HEK293 (cell line): ENCODE data around the gene DLGAP4.
A peak's percentile ranks its signal among the peaks of the same experiment; 100 is the strongest.

ENCODE experiments used
- CTCF ChIA-PET: fragments of 350-600 bp; formaldehyde crosslinking; extraction: SDS; loops from one replicate; lab custom pipeline; 2021; ENCODE audit warnings: antibody characterized with exemption; lab: Yijun Ruan, JAX
- POLR2A ChIA-PET: fragments of 300-600 bp; formaldehyde crosslinking; extraction: SDS; loops from one replicate; lab custom pipeline; 2020; ENCODE audit warnings: antibody characterized with exemption, inconsistent platforms; lab: Yijun Ruan, JAX
- H3K27ac ChIP-seq: fragments of 200-500 bp; sonication (Bioruptor generic); 2 replicates; pipeline ENCODE4 v1.5.1; 2014; ENCODE audit warnings: low read depth, low read length, control low read depth, inconsistent platforms; ENCODE audit errors: extremely low read depth
- H3K36me3 ChIP-seq, 2 experiments: fragments of 200-500 bp in 1 of 2; sonication (Bioruptor generic) in 1 of 2; 1 replicate in 1 of 2; 2 replicates in 1 of 2; pipeline ENCODE4 v1.5.1; 2014 to 2017; ENCODE audit warnings: inconsistent platforms in 2 of 2, low read length in 2 of 2; ENCODE audit not compliant: control insufficient read depth in 2 of 2, insufficient read depth in 1 of 2
- H3K4me1 ChIP-seq: fragments of 200-500 bp; sonication (Bioruptor generic); 2 replicates; pipeline ENCODE4 v1.5.1; 2014; ENCODE audit warnings: mild to moderate bottlenecking, low read length, inconsistent platforms; ENCODE audit not compliant: control insufficient read depth, insufficient read depth
- H3K4me3 ChIP-seq: 2 replicates; pipeline ENCODE4 v1.5.1; 2011; ENCODE audit warnings: low read depth, mild to moderate bottlenecking, control low read depth, low read length, moderate library complexity
- H3K9me3 ChIP-seq: fragments of 200-500 bp; sonication (Bioruptor generic); 2 replicates; pipeline ENCODE4 v1.5.1; 2014; ENCODE audit warnings: low read depth, low read length, inconsistent platforms; ENCODE audit not compliant: control insufficient read depth, insufficient read depth
- IKZF3 ChIP-seq: fragments of 450-650 bp; IDR thresholded peaks from 2 replicates; pipeline ENCODE4 v1.5.0; 2018; ENCODE audit warnings: missing biosample characterization, mild to moderate bottlenecking, missing genetic modification characterization, moderate library complexity
- KLF1 ChIP-seq: fragments of 450-650 bp; formaldehyde crosslinking; IDR thresholded peaks from 2 replicates; pipeline ENCODE4 v1.5.1; 2016; ENCODE audit warnings: missing biosample characterization, missing genetic modification characterization
- MZF1 ChIP-seq: fragments of 450-650 bp; formaldehyde crosslinking; IDR thresholded peaks from 2 replicates; pipeline ENCODE4 v1.5.1; 2017; ENCODE audit warnings: missing biosample characterization, missing genetic modification characterization, borderline replicate concordance
- ZBTB21 ChIP-seq: fragments of 450-650 bp; formaldehyde crosslinking; IDR thresholded peaks from 2 replicates; pipeline ENCODE4 v1.5.1; 2017; ENCODE audit warnings: missing biosample characterization, missing genetic modification characterization
- ZBTB48 ChIP-seq: fragments of 450-650 bp; formaldehyde crosslinking; IDR thresholded peaks from 2 replicates; pipeline ENCODE4 v1.5.1; 2016; ENCODE audit warnings: missing biosample characterization, missing genetic modification characterization
- ZBTB7A ChIP-seq: fragments of 450-650 bp; formaldehyde crosslinking; IDR thresholded peaks from 2 replicates; pipeline ENCODE4 v1.5.1; 2016; ENCODE audit warnings: low read depth, missing biosample characterization, missing genetic modification characterization
- ZFP41 ChIP-seq: fragments of 450-650 bp; formaldehyde crosslinking; IDR thresholded peaks from 2 replicates; pipeline ENCODE4 v1.5.1; 2016; ENCODE audit warnings: missing biosample characterization, missing genetic modification characterization, borderline replicate concordance
- ZFP69B ChIP-seq: fragments of 450-650 bp; formaldehyde crosslinking; IDR thresholded peaks from 2 replicates; pipeline ENCODE4 v1.5.1; 2016; ENCODE audit warnings: missing biosample characterization, missing genetic modification characterization
- ZNF10 ChIP-seq: fragments of 450-650 bp; formaldehyde crosslinking; IDR thresholded peaks from 2 replicates; pipeline ENCODE4 v1.5.1; 2017; ENCODE audit warnings: missing biosample characterization, missing genetic modification characterization
- ZNF112 ChIP-seq: fragments of 450-650 bp; formaldehyde crosslinking; IDR thresholded peaks from 2 replicates; pipeline ENCODE4 v1.5.0; 2017; ENCODE audit warnings: missing biosample characterization, missing genetic modification characterization
- ZNF114 ChIP-seq: fragments of 450-650 bp; formaldehyde crosslinking; IDR thresholded peaks from 2 replicates; pipeline ENCODE4 v1.5.0; 2017; ENCODE audit warnings: missing biosample characterization, missing genetic modification characterization
- ZNF121 ChIP-seq: fragments of 450-650 bp; formaldehyde crosslinking; IDR thresholded peaks from 2 replicates; pipeline ENCODE4 v1.5.1; 2016; ENCODE audit warnings: missing biosample characterization, missing genetic modification characterization
- ZNF175 ChIP-seq: fragments of 450-650 bp; formaldehyde crosslinking; IDR thresholded peaks from 2 replicates; pipeline ENCODE4 v1.5.1; 2016; ENCODE audit warnings: missing biosample characterization, missing genetic modification characterization
- ZNF274 ChIP-seq, 2 experiments: fragments of 200-500 bp in 1 of 2; fragments of 450-650 bp in 1 of 2; sonication (Bioruptor generic) in 1 of 2; formaldehyde crosslinking in 1 of 2; IDR thresholded peaks; 2 replicates each; pipeline versions ENCODE4 v1.5.1 to v1.6.1; 2014 to 2016; ENCODE audit warnings: borderline replicate concordance in 1 of 2, inconsistent platforms in 1 of 2, low read length in 1 of 2, missing biosample characterization in 1 of 2, missing genetic modification characterization in 1 of 2
- ZNF302 ChIP-seq: fragments of 450-650 bp; formaldehyde crosslinking; IDR thresholded peaks from 2 replicates; pipeline ENCODE4 v1.5.1; 2016; ENCODE audit warnings: missing biosample characterization, missing genetic modification characterization, low read depth
- ZNF341 ChIP-seq: fragments of 450-650 bp; formaldehyde crosslinking; IDR thresholded peaks from 2 replicates; pipeline ENCODE4; 2016; ENCODE audit warnings: low read depth, missing biosample characterization, missing genetic modification characterization
- ZNF416 ChIP-seq: fragments of 450-650 bp; formaldehyde crosslinking; IDR thresholded peaks from 2 replicates; pipeline ENCODE4 v1.5.1; 2016; ENCODE audit warnings: missing biosample characterization, missing genetic modification characterization
- ZNF510 ChIP-seq: fragments of 450-650 bp; formaldehyde crosslinking; IDR thresholded peaks from 2 replicates; pipeline ENCODE4 v1.5.1; 2018; ENCODE audit warnings: mild to moderate bottlenecking, missing genetic modification characterization, missing biosample characterization; ENCODE audit not compliant: insufficient replicate concordance
- ZNF555 ChIP-seq: fragments of 450-650 bp; formaldehyde crosslinking; conservative IDR thresholded peaks from 2 replicates; pipeline ENCODE4 v1.5.1; 2017; ENCODE audit warnings: missing biosample characterization, mild to moderate bottlenecking, missing genetic modification characterization, inconsistent platforms
- ZNF558 ChIP-seq: fragments of 450-650 bp; formaldehyde crosslinking; IDR thresholded peaks from 2 replicates; pipeline ENCODE4 v1.5.1; 2016; ENCODE audit warnings: missing biosample characterization, missing genetic modification characterization
- ZNF610 ChIP-seq: fragments of 450-650 bp; formaldehyde crosslinking; IDR thresholded peaks from 2 replicates; pipeline ENCODE4 v1.5.1; 2016; ENCODE audit warnings: missing biosample characterization, missing genetic modification characterization, borderline replicate concordance
- ZNF785 ChIP-seq: fragments of 450-650 bp; formaldehyde crosslinking; IDR thresholded peaks from 2 replicates; pipeline ENCODE4 v1.5.1; 2016; ENCODE audit warnings: missing biosample characterization, missing genetic modification characterization
- ZXDB ChIP-seq: fragments of 450-650 bp; formaldehyde crosslinking; IDR thresholded peaks from 2 replicates; pipeline ENCODE4 v1.5.1; 2016; ENCODE audit warnings: missing biosample characterization, missing genetic modification characterization
- TF ChIP-seq, protein P1 (sequence below): fragments of 450-650 bp; formaldehyde crosslinking; IDR thresholded peaks from 2 replicates; pipeline ENCODE4 v1.5.1; 2017; ENCODE audit warnings: missing biosample characterization, missing genetic modification characterization
- TF ChIP-seq, protein P2 (sequence below): fragments of 450-650 bp; formaldehyde crosslinking; optimal IDR thresholded peaks from 2 replicates; pipeline ENCODE3; 2016; ENCODE audit warnings: missing biosample characterization, mild to moderate bottlenecking, missing genetic modification characterization
- TF ChIP-seq, protein P3 (sequence below): fragments of 450-650 bp; formaldehyde crosslinking; IDR thresholded peaks from 2 replicates; pipeline ENCODE4 v1.5.1; 2016; ENCODE audit warnings: missing biosample characterization, missing genetic modification characterization
- TF ChIP-seq, protein P4 (sequence below): fragments of 450-650 bp; IDR thresholded peaks from 2 replicates; pipeline ENCODE4 v1.5.1; 2018; ENCODE audit warnings: missing biosample characterization, missing genetic modification characterization
- TF ChIP-seq, protein P5 (sequence below): fragments of 450-650 bp; formaldehyde crosslinking; IDR thresholded peaks from 2 replicates; pipeline ENCODE4 v1.5.1; 2016; ENCODE audit warnings: missing biosample characterization, missing genetic modification characterization
- TF ChIP-seq, protein P6 (sequence below): fragments of 450-650 bp; formaldehyde crosslinking; IDR thresholded peaks from 2 replicates; pipeline ENCODE4 v1.5.1; 2016; ENCODE audit warnings: missing biosample characterization, missing genetic modification characterization

The DLGAP4 gene

DNA sequence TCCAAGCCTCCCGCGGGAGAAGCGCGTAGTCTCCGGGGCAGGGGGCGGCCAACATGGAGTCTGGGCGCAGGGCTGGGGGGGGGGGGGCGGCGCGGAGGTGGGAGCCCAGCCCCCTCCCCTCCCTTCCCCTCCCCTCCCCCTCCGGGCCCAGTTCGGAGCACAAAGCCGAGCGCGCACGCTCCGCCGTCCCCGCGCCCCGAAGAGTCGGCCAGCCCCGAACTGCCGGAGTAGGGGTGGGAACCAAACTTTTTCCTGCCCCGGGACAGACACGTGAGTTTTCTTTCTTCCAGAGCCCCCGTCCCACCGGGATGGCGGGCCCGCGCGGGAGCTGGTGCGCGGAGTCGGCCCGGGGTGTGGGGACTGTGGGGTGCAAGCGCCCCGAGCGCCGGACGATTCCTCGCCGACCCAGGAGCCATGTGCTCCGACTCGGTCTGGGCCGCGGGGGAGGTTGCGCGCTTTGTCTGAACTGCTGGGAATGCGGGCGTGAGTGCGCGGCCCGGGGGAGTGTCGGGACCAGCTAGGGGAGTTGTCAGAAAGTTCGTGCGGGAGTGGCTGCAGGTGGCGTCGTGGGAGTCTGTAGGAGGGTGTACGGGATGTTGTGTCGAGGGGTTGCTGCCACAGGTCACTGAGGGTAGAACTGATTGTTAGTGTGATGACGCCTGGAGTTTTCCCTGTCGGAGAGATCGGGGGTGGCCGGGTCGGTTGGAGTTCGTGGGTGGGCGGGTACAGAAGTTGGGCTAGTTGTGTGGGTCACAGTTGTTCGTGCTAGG, 268.4 kb downstream of the DLGAP4 start:
- CTCF ChIA-PET = interaction anchor here (0.6 to 2.1 kb wide), 4 partner anchors 13 to 32 kb away, joined by 3 to 11 read pairs (median 4); partner anchors contain the start of gene RAB5IF
- Histone ChIP-seq H3K27ac (peak overlapping the region; percentile 94), H3K4me1 (peaks cover 4% of the 10 kb centered on the region; the same call in 1 of the 2 replicates), H3K4me3 (peak overlapping the region; percentile 70), H3K9me3 (no peaks in the 10 kb centered on the region), H3K36me3 (peaks cover 0 to 13% of the 10 kb centered on the region in 2 experiments; a peak in 2 of 3 replicates)
- POLR2A ChIA-PET = interaction anchor here (0.9 to 3.1 kb wide), 3 partner anchors 30 to 248 kb away, joined by 3 to 26 read pairs (median 7); partner anchors contain the start of gene RAB5IF
- TF ChIP-seq ZNF175 (tag by site-specific recombination) = no peak
- TF ChIP-seq ZNF558 = no peak
- TF ChIP-seq ZNF112 = no peak
- no peak for TF ChIP-seq ZNF510 (tag by site-specific recombination)
- TF ChIP-seq, protein P1, sequence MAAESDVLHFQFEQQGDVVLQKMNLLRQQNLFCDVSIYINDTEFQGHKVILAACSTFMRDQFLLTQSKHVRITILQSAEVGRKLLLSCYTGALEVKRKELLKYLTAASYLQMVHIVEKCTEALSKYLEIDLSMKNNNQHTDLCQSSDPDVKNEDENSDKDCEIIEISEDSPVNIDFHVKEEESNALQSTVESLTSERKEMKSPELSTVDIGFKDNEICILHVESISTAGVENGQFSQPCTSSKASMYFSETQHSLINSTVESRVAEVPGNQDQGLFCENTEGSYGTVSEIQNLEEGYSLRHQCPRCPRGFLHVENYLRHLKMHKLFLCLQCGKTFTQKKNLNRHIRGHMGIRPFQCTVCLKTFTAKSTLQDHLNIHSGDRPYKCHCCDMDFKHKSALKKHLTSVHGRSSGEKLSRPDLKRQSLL = no peak
- TF ChIP-seq, protein P2, sequence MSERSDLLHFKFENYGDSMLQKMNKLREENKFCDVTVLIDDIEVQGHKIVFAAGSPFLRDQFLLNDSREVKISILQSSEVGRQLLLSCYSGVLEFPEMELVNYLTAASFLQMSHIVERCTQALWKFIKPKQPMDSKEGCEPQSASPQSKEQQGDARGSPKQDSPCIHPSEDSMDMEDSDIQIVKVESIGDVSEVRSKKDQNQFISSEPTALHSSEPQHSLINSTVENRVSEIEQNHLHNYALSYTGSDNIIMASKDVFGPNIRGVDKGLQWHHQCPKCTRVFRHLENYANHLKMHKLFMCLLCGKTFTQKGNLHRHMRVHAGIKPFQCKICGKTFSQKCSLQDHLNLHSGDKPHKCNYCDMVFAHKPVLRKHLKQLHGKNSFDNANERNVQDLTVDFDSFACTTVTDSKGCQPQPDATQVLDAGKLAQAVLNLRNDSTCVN (tag by site-specific recombination) = peak; percentile 98
- TF ChIP-seq ZNF610 (tag by site-specific recombination) = no peak
- TF ChIP-seq ZBTB48 (tag by site-specific recombination) = no peak
- TF ChIP-seq ZFP69B (tag by site-specific recombination) = no peak
- TF ChIP-seq ZNF416 (tag by site-specific recombination) = no peak
- TF ChIP-seq ZBTB21 (tag by site-specific recombination) = no peak
- TF ChIP-seq ZNF274 (IDR thresholded peaks at IDR 0.05; ENCODE audit: low read length) = no peak
- no peak for TF ChIP-seq ZNF274 (tag by site-specific recombination; IDR thresholded peaks at IDR 0.05; ENCODE audit: borderline replicate concordance)
- TF ChIP-seq ZNF302 (tag by site-specific recombination) = no peak
- no peak for TF ChIP-seq ZNF114
- TF ChIP-seq, protein P3, sequence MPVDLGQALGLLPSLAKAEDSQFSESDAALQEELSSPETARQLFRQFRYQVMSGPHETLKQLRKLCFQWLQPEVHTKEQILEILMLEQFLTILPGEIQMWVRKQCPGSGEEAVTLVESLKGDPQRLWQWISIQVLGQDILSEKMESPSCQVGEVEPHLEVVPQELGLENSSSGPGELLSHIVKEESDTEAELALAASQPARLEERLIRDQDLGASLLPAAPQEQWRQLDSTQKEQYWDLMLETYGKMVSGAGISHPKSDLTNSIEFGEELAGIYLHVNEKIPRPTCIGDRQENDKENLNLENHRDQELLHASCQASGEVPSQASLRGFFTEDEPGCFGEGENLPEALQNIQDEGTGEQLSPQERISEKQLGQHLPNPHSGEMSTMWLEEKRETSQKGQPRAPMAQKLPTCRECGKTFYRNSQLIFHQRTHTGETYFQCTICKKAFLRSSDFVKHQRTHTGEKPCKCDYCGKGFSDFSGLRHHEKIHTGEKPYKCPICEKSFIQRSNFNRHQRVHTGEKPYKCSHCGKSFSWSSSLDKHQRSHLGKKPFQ (tag by site-specific recombination) = peak; percentile 53; the same call in 1 of the 2 replicates
- TF ChIP-seq, protein P4, sequence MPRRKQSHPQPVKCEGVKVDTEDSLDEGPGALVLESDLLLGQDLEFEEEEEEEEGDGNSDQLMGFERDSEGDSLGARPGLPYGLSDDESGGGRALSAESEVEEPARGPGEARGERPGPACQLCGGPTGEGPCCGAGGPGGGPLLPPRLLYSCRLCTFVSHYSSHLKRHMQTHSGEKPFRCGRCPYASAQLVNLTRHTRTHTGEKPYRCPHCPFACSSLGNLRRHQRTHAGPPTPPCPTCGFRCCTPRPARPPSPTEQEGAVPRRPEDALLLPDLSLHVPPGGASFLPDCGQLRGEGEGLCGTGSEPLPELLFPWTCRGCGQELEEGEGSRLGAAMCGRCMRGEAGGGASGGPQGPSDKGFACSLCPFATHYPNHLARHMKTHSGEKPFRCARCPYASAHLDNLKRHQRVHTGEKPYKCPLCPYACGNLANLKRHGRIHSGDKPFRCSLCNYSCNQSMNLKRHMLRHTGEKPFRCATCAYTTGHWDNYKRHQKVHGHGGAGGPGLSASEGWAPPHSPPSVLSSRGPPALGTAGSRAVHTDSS (tag by site-specific recombination) = no peak
- TF ChIP-seq ZNF10 (tag by site-specific recombination) = no peak
- peak; percentile 41; the same call in 1 of the 2 replicates for TF ChIP-seq ZXDB (tag by site-specific recombination)
- TF ChIP-seq KLF1 = peak; percentile 57; the same call in 1 of the 2 replicates
- TF ChIP-seq, protein P5, sequence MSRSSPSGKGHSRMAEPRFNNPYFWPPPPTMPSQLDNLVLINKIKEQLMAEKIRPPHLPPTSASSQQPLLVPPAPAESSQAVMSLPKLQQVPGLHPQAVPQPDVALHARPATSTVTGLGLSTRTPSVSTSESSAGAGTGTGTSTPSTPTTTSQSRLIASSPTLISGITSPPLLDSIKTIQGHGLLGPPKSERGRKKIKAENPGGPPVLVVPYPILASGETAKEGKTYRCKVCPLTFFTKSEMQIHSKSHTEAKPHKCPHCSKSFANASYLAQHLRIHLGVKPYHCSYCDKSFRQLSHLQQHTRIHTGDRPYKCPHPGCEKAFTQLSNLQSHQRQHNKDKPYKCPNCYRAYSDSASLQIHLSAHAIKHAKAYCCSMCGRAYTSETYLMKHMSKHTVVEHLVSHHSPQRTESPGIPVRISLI (tag by site-specific recombination) = no peak
- TF ChIP-seq ZBTB7A (tag by site-specific recombination) = 0 out of 2 replicates have a peak, but pooled peaks have one; percentile 51
- TF ChIP-seq MZF1 (tag by site-specific recombination) = no peak
- TF ChIP-seq, protein P6, sequence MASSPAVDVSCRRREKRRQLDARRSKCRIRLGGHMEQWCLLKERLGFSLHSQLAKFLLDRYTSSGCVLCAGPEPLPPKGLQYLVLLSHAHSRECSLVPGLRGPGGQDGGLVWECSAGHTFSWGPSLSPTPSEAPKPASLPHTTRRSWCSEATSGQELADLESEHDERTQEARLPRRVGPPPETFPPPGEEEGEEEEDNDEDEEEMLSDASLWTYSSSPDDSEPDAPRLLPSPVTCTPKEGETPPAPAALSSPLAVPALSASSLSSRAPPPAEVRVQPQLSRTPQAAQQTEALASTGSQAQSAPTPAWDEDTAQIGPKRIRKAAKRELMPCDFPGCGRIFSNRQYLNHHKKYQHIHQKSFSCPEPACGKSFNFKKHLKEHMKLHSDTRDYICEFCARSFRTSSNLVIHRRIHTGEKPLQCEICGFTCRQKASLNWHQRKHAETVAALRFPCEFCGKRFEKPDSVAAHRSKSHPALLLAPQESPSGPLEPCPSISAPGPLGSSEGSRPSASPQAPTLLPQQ = peak; percentile 37; the same call in 1 of the 2 replicates
- TF ChIP-seq ZFP41 (tag by site-specific recombination) = no peak
- TF ChIP-seq ZNF121 (tag by site-specific recombination) = no peak
- peak; percentile 99 for TF ChIP-seq ZNF341 (tag by site-specific recombination)
- 0 out of 2 replicates have a peak, but pooled peaks have one; percentile 10 for TF ChIP-seq IKZF3
- no peak for TF ChIP-seq ZNF555 (tag by site-specific recombination)
- TF ChIP-seq ZNF785 = no peak
